Large intestine (tissue), 3 donors: ENCODE measurements around the gene DFFB. TPM values are rescaled to one million over a fixed set of nuclear protein-coding genes. Genes with fewer than 3 reads are reported as not detected.

Experiments
- DNase-seq, 2 donors: peaks; one replicate each; pipeline versions ENCODE4 v3.0.0 to v3.0.0-alpha.2; 2013
- H3K27ac ChIP-seq: one replicate; pipeline ENCODE4 v1.5.1; 2013; ENCODE audit warnings: low read length
- H3K27me3 ChIP-seq: 2 replicates; pipeline ENCODE4 v1.6.1; 2013; ENCODE audit warnings: low read length; ENCODE audit not compliant: control insufficient read depth, insufficient read depth
- H3K36me3 ChIP-seq: 2 replicates; pipeline ENCODE4 v1.6.1; 2013; ENCODE audit warnings: low read length; ENCODE audit not compliant: control insufficient read depth, insufficient read depth
- H3K4me1 ChIP-seq: one replicate; pipeline ENCODE4 v1.6.1; 2013; ENCODE audit warnings: low read length; ENCODE audit not compliant: control insufficient read depth, insufficient read depth
- H3K4me3 ChIP-seq: one replicate; pipeline ENCODE4 v1.5.1; 2013; ENCODE audit warnings: low read length
- H3K9me3 ChIP-seq: one replicate; pipeline ENCODE4 v1.6.1; 2013; ENCODE audit warnings: mild to moderate bottlenecking, low read depth, low read length, moderate library complexity; ENCODE audit not compliant: control insufficient read depth
- WGBS: methylation state at CpG from one replicate; pipeline ENCODE4 v1.1.5; 2013; ENCODE audit warnings: low lambda C conversion rate; ENCODE audit not compliant: insufficient coverage; 5-methylcytosine and 5-hydroxymethylcytosine counted together
- polyA plus RNA-seq: library from polyadenylated mRNA; unstranded; fragments of 120-200 nt; gene quantifications from one replicate; pipeline ENCODE4 v1.2.1, GENCODE V29; 2013

Gene DFFB
- polyA plus RNA-seq, 1 donor, result 10.6 TPM

DNA sequence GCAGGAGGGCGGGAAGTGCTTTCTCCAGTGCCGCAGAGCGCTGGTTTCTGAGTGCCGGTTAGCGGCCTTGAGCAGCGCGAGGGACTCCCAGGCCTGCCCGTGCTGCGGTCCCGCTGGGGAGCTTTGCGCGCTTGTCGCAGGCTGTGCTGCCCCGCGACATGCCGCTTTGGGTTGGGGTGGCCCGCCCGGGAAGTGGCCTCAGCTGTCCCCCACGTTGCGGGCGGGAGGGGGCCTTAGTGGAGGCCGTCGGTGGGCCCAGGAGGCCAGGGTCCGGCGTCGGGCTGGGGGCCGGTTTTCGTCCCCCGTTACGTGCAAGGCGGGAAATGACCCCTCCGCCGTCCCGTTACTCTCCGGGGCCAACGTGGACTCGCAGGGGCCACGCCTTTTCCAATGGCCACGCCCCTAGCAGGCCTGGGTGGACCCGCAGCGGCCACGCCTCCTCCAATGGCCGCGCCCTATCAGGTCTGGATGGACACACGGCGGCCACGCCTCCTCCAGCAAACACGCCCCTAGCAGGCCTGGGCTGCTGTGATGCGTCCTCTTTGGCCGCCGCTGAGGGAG is 43.8 kb downstream of the DFFB start:
- peaks cover 13% of the 10 kb centered on the region for H3K9me3 ChIP-seq
- WGBS, result no CpG with 5 or more reads among the region's 51 CpGs
- H3K27ac ChIP-seq, result peak overlapping the region; percentile 95
- peak overlapping the region; percentile 75 for H3K4me3 ChIP-seq
- H3K27me3 ChIP-seq, result no peaks in the 10 kb centered on the region
- peak; percentile 97 to 98 for DNase-seq
- no peaks in the 10 kb centered on the region for H3K36me3 ChIP-seq
- no peaks in the 10 kb centered on the region for H3K4me1 ChIP-seq

DNA sequence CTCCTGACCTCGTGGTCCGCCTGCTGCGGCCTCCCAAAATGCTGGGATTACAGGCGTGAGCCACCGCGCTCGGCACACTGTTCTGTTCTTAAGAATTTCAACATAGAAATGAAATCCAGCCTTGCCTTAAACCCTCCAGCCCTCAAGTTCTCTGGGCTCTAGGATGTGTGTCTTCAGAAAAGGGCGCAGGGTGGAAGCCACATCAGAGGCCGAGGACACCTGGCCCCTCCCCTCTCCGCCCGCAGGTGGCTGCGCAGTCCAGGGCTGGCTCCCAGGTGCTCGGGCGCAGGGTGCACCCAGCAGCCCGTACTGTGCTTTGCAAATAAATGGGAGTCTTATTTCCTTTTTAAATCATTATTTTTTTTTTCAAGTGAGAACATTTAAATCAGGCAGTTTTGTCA is 44.8 kb downstream of the DFFB start:
- no peak overlapping the region for H3K27ac ChIP-seq
- H3K9me3 ChIP-seq, result peaks cover 13% of the 10 kb centered on the region
- DNase-seq, result no peak
- no peaks in the 10 kb centered on the region for H3K27me3 ChIP-seq
- no peaks in the 10 kb centered on the region for H3K36me3 ChIP-seq
- H3K4me3 ChIP-seq, result no peak overlapping the region
- no CpG with 5 or more reads among the region's 15 CpGs for WGBS
- no peaks in the 10 kb centered on the region for H3K4me1 ChIP-seq

DNA sequence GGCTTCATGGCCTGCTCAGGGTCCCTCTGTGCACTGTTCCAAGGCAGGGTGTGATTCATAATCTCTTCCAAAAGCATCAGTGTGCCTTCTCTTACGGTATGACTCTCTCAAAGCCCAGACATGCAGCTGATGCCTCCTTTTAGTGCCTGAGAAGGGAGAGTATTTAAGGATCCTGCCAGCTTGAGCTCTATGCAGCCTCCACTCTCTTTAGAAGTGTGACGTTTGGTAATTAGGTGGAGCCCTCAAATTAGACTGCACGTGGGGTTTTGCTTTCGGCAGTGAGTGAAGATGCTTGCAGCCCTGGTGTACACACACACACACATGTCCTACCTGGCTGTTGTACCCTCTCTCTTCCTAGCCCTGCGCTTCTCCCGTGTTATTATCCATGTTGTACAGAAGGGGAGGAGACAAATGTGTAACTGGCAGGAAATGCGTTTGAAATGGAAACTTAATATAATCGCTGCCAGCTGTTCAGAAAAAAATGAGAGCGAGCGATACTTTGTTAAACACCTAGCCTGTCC is 45.4 kb downstream of the DFFB start:
- Histone ChIP-seq H3K4me1 (no peaks in the 10 kb centered on the region), H3K9me3 (peaks cover 9% of the 10 kb centered on the region), H3K4me3 (no peak overlapping the region), H3K36me3 (no peaks in the 10 kb centered on the region), H3K27me3 (no peaks in the 10 kb centered on the region), H3K27ac (no peak overlapping the region)
- no CpG with 5 or more reads among the region's 10 CpGs for WGBS
- no peak for DNase-seq

DNA sequence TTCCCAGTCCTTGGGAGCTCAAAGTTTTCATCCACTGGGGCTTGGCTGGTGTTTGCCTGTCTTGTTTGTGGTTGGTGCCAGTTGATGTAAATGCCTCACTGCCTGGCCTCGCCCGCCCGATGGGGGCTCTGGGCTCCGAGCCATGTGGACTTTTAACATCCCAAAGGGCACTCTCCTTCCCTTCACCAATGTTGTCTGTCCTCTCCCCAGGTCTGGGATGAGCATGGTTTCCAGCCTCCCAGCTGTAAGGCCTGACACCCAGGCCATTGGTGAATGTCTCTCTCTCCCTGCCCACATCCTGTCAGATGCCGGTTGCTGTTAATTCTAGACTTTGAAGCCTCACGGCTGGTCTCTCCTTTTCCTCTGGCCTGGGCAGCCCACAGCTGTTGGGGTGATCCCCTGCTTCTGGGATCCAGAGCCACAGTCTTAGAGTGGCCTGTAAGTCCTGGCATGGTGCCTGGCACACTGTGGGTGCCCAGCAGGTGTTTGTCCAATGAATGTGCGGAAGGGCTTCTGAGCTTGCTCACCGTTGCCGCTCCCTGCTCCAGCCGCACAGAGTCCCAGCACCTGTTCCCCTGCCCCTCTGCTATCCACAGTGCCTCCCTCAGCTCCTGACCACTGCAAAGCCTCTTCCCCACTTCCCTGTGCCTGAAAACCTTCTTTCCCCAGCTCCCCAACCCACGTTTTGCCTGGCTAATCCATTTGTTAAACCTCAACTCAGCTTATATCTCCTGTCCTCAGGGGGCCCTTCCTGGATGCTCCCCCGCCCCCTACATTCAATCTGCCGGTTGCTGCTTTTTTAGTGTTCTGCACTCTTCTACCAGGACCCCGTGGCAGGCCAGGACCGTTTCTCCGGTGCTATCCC is 46.1 kb downstream of the DFFB start:
- Histone ChIP-seq H3K9me3 (peaks cover 2% of the 10 kb centered on the region), H3K4me1 (no peaks in the 10 kb centered on the region), H3K27ac (no peak overlapping the region), H3K36me3 (no peaks in the 10 kb centered on the region), H3K27me3 (no peaks in the 10 kb centered on the region), H3K4me3 (no peak overlapping the region)
- WGBS, result 73% methylated on average over 4 of the region's 16 CpGs
- DNase-seq, result no peak

DNA sequence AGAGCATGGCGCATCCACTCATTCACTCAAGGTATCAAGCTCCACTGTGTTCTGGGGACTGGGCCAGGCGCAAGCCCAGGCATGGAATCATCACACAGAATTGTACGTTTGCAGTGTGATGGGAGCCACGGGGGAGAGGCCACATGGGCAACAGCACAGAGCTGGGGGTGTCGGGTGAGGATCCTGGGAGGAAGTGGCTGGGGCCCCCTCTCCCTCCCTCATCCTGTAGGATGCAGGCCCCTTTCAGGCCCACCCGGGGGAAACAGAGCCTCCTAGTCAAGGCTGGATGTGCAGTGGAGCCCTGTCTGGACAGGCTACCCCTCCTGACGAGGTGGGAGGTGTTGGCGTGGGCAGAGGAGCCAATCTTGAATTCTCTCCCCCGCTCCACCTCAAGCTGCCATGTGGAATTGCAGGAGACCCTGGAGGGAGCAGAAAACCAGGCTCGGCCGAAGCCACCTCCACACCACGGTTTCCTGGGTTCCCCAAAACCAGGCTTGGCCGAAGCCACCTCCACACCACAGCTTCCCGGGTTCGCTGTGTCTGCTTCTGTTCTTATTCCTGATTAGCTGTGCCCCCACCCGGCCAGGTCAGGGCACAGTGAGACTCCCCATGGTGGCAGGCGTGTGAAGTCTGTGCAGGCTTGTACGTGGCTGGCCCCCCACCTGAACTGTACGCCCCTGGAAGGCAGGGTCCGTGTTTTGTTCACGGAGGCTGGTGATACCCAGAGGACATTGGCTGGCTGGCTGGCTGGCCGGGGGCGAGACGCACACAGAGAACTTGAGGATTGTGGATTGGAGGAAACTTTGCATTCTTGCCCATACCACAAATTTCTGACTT is 46.9 kb downstream of the DFFB start:
- no peaks in the 10 kb centered on the region for H3K27me3 ChIP-seq
- no peak overlapping the region for H3K4me3 ChIP-seq
- no peak overlapping the region for H3K27ac ChIP-seq
- no peak for DNase-seq
- no peaks in the 10 kb centered on the region for H3K36me3 ChIP-seq
- H3K4me1 ChIP-seq, result no peaks in the 10 kb centered on the region
- WGBS, result no CpG with 5 or more reads among the region's 24 CpGs
- H3K9me3 ChIP-seq, result no peaks in the 10 kb centered on the region

DNA sequence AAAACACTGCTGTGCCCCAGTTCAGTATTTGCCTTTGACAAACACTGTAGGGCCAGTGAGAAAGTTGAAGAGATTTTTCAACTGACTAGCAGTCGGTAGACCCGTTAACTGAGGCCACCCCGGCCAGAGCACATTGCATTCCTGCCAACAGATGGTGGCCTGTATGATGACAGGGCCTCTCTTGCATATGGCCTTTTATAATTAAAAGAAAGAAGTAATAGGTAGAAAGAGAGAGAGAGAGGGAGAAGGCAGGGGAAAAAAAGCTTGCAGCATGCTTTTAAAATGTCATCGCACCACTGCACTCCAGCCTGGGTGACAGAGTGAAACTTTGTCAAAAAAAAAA is 47.5 kb downstream of the DFFB start:
- WGBS, result 80% methylated on average over 3 of the region's 4 CpGs
- H3K27ac ChIP-seq, result no peak overlapping the region
- no peak overlapping the region for H3K4me3 ChIP-seq
- no peaks in the 10 kb centered on the region for H3K9me3 ChIP-seq
- DNase-seq, result no peak
- no peaks in the 10 kb centered on the region for H3K36me3 ChIP-seq
- H3K27me3 ChIP-seq, result no peaks in the 10 kb centered on the region
- no peaks in the 10 kb centered on the region for H3K4me1 ChIP-seq

DNA sequence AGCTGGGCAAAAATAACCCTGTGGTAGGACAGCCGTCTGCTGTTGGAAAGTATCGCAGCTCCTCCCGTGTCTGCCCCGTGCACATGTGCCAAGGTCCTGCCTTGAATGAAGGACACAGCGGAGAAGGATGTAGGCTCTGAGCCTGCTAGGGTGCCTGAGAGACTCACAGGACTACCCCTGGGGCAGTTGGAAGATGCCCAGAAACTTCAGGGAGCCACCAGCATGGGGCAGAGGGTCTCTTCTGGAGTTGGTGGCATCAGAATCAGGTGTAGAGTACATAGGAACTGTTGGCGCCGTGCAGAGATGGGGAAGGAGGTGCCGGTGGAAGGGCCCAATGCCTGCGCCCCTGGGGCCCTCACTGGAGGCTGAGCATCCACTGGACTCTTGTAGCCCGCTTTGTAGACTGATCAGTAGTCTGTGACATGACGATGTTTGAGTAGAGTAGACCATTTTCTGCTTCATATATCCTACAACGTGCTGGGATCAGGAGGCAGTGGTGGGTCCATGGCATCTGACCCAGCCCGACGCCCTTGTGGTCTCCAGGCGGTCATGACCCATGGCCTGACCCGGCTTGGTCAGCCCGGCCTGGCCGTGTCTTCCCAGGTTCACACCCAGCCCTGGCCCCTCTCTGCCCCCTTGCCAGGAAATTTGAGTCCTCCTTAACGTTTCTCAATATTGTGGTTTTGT is 48.1 kb downstream of the DFFB start:
- H3K27me3 ChIP-seq, result no peaks in the 10 kb centered on the region
- H3K27ac ChIP-seq, result no peak overlapping the region
- no peaks in the 10 kb centered on the region for H3K4me1 ChIP-seq
- no CpG with 5 or more reads among the region's 19 CpGs for whole genome bisulfite sequencing
- no peak overlapping the region for H3K4me3 ChIP-seq
- DNase-seq, result no peak
- no peaks in the 10 kb centered on the region for H3K36me3 ChIP-seq
- no peaks in the 10 kb centered on the region for H3K9me3 ChIP-seq

DNA sequence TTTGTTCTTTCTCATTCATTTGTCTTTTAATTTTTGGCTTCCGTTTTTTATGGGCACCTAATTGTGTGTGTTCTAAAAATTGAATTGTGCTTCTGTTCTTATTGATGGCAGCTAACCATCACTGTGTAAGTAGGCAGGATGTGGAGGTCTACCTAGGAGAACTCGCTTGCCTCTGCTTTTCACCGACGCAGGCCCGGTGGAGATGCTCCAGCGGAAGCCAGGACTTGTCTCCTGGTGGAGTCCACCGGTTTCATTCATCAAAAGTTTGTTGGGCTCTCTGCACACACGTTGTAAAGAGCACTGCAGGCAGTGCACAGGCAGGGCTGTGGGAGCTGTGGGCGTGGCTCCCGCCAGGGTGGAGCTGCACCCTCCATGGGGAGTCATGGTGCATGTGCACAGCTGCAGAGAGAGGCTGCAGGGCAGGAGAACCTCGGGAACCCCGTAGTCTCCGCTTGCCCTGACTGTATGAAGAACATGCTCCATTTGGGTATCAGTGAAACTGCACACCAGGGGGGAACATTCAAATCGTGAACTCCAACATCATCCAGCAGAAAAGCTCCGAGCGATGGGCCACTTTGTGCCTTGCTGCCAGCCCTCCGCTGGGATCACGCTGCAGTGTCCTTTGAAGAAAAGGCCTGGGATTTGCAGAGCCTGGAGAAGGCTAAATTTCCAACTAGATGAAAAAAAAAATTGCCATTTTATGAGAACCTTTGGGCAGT is 48.8 kb downstream of the DFFB start:
- Histone ChIP-seq H3K27me3 (peaks cover 3% of the 10 kb centered on the region), H3K4me1 (no peaks in the 10 kb centered on the region), H3K4me3 (no peak overlapping the region), H3K27ac (no peak overlapping the region), H3K9me3 (no peaks in the 10 kb centered on the region), H3K36me3 (no peaks in the 10 kb centered on the region)
- WGBS, result 100% methylated on average over 1 of the region's 18 CpGs
- DNase-seq, result no peak

DNA sequence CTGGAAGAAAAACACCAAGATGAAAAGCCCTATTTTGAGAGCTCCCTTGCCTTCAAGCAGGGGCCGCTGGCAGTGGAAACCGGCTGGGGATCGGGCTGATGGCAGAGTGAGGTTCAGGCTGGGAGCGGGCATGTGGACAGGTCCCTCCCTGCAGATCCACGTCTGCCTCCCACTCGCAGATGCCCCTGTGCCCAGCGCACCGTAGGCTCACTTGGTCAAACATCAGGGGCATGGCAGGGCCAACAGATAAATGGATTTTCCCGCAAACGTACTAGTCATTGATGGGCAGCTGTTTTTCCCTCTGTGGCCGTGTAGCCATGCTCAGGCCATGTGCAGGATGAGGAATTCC is 49.4 kb downstream of the DFFB start:
- no CpG with 5 or more reads among the region's 11 CpGs for WGBS
- no peak overlapping the region for H3K27ac ChIP-seq

More for the DNA sequence above, 49.4 kb downstream of the DFFB start:
- no peak for DNase-seq
- Histone ChIP-seq H3K4me3 (no peak overlapping the region), H3K27me3 (peaks cover 8% of the 10 kb centered on the region), H3K4me1 (no peaks in the 10 kb centered on the region), H3K9me3 (no peaks in the 10 kb centered on the region), H3K36me3 (no peaks in the 10 kb centered on the region)
